ENCODE results near the gene EMP1.

DNA sequence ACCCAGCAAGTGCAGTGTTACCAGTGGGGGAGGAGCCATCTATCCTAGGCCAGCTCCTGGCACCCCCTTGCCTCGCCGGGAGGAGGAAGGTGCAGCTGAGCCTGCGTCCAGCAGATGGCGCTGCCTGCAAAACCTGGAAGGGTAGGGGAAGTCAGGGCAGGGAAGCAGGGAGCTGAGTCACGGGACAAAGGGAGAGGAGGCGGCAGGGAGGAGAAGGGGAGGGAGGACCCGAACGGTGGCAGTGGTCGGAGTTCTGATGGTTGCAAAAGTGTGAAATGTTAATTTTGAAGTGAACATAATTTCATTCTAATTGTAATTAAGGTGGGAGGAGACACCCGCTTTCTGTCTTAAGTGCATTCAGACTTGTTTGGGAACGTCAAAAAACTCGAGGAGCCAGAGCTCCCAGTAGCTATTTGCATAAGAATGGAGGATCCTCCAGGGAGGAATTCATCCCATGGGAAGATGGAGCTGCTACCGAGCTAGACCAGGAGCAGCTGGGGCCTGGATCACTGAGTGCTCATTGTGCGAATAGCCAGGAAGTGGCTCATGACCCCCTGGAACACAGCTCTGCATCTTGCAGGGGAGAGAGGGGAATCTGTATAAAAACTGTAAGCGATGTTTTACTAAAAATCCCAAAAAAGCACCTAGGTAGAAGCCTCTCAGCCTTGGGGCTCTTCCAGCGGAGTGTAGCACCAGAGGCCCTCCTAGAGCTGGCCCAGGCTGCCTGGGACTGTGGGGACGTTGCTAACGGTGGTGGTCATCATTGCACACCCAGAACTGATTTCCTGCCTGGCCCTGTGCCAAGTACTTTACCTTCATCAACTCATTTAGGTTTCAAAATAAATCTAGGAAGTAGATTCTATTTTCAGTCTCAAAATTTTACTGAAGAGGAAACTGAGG, 59.5 kb downstream of the EMP1 start:
- TF ChIP-seq, protein P1, sequence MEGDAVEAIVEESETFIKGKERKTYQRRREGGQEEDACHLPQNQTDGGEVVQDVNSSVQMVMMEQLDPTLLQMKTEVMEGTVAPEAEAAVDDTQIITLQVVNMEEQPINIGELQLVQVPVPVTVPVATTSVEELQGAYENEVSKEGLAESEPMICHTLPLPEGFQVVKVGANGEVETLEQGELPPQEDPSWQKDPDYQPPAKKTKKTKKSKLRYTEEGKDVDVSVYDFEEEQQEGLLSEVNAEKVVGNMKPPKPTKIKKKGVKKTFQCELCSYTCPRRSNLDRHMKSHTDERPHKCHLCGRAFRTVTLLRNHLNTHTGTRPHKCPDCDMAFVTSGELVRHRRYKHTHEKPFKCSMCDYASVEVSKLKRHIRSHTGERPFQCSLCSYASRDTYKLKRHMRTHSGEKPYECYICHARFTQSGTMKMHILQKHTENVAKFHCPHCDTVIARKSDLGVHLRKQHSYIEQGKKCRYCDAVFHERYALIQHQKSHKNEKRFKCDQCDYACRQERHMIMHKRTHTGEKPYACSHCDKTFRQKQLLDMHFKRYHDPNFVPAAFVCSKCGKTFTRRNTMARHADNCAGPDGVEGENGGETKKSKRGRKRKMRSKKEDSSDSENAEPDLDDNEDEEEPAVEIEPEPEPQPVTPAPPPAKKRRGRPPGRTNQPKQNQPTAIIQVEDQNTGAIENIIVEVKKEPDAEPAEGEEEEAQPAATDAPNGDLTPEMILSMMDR (IDR thresholded peaks at IDR 0.05; ENCODE audit: poor library complexity): peak; percentile 99
- no peak for TF ChIP-seq EZH2 (IDR thresholded peaks at IDR 0.05; ENCODE audit: borderline replicate concordance)
- no peak for TF ChIP-seq EZH2phosphoT487 (IDR thresholded peaks at IDR 0.05; ENCODE audit: low read depth, severe bottlenecking, unreplicated experiment)
